ENCODE measurements around the gene CENPP.

The CENPP gene

DNA sequence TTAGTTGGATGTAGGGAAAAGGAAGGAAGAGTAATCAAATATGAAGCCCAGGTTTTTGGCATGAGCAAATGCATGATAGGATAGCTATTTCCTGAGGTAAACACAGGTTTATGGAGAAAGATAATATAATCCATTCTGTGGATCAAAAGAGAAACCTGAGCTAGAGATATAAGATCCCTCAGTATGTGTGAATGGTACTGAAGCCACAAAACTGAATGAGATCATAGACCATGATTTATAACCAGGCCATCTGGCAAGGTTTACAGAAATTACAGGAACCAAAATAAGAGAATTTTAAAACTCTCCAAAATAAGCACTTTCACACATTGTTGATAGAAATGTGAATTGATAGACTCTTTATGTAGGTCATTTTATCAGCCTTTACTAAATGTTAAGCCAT is 238.8 kb downstream of the CENPP start:
- TF ChIP-seq, protein P1, sequence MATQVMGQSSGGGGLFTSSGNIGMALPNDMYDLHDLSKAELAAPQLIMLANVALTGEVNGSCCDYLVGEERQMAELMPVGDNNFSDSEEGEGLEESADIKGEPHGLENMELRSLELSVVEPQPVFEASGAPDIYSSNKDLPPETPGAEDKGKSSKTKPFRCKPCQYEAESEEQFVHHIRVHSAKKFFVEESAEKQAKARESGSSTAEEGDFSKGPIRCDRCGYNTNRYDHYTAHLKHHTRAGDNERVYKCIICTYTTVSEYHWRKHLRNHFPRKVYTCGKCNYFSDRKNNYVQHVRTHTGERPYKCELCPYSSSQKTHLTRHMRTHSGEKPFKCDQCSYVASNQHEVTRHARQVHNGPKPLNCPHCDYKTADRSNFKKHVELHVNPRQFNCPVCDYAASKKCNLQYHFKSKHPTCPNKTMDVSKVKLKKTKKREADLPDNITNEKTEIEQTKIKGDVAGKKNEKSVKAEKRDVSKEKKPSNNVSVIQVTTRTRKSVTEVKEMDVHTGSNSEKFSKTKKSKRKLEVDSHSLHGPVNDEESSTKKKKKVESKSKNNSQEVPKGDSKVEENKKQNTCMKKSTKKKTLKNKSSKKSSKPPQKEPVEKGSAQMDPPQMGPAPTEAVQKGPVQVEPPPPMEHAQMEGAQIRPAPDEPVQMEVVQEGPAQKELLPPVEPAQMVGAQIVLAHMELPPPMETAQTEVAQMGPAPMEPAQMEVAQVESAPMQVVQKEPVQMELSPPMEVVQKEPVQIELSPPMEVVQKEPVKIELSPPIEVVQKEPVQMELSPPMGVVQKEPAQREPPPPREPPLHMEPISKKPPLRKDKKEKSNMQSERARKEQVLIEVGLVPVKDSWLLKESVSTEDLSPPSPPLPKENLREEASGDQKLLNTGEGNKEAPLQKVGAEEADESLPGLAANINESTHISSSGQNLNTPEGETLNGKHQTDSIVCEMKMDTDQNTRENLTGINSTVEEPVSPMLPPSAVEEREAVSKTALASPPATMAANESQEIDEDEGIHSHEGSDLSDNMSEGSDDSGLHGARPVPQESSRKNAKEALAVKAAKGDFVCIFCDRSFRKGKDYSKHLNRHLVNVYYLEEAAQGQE (IDR thresholded peaks at IDR 0.05; ENCODE audit: low read depth), result no peak

DNA sequence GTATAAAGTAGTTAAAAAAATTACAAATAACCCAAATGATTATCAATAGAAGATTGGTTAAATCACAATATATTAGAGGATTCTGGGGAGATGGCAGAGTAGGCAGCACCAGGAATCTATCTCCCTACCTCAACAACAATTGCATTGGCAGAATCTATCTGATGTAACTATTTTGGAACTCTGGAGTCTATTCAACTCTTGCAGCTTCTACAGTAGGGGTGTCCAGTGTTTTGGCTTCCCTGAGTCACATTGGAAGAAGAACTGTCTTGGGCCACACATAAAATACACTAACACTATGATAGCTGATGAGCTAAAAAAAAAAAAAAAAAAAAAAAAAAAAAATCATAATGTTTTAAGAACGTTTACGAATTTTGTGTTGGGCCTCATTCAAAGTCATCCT is 239.2 kb downstream of the CENPP start:
- no peak for TF ChIP-seq NFIC (IDR thresholded peaks at IDR 0.05)
- TF ChIP-seq, protein P2, sequence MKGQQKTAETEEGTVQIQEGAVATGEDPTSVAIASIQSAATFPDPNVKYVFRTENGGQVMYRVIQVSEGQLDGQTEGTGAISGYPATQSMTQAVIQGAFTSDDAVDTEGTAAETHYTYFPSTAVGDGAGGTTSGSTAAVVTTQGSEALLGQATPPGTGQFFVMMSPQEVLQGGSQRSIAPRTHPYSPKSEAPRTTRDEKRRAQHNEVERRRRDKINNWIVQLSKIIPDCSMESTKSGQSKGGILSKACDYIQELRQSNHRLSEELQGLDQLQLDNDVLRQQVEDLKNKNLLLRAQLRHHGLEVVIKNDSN (IDR thresholded peaks at IDR 0.05), result no peak
- TF ChIP-seq, protein P3, sequence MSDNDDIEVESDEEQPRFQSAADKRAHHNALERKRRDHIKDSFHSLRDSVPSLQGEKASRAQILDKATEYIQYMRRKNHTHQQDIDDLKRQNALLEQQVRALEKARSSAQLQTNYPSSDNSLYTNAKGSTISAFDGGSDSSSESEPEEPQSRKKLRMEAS (IDR thresholded peaks at IDR 0.05), result no peak

DNA sequence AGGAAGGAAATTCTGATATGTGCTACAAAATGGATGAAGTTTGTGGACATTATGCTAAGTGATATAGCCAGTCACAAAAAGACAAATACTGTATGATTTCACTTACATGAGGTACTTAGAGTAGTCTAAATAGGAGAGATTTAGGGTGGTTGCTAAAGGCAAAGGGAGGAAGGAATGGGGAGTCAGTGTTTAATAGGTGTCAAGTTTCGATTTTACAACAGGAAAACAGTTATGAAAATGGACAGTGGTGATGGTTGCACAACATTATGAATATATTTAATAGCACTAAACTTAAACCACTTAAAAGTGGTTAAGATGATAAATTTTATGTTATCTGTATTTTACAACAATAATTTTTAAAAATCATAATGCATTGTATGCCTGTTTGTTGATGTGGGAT is 250.4 kb downstream of the CENPP start:
- TF ChIP-seq EGR1 (IDR thresholded peaks at IDR 0.05), result no peak
- TF ChIP-seq, protein P2 (IDR thresholded peaks at IDR 0.05), result no peak
- TF ChIP-seq TCF12 (IDR thresholded peaks at IDR 0.05; ENCODE audit: low read depth), result no peak
- no peak for TF ChIP-seq EP300 (IDR thresholded peaks at IDR 0.05; ENCODE audit: borderline replicate concordance)
- TF ChIP-seq, protein P3 (IDR thresholded peaks at IDR 0.05), result no peak
- TF ChIP-seq FOXM1 (IDR thresholded peaks at IDR 0.05; ENCODE audit: borderline replicate concordance, low read depth), result no peak
- no peak for TF ChIP-seq NFIC (IDR thresholded peaks at IDR 0.05)
- no peak for TF ChIP-seq CREB1 (IDR thresholded peaks at IDR 0.05; ENCODE audit: low read depth)
- no peak for TF ChIP-seq RAD21 (IDR thresholded peaks at IDR 0.05; ENCODE audit: low read depth)
- TF ChIP-seq, protein P1 (IDR thresholded peaks at IDR 0.05; ENCODE audit: low read depth), result no peak
- no peak for TF ChIP-seq YY1 (IDR thresholded peaks at IDR 0.05; ENCODE audit: low read depth)
- no peak for TF ChIP-seq ZBTB7A (IDR thresholded peaks at IDR 0.05; ENCODE audit: low read depth)
- TF ChIP-seq TEAD4 (IDR thresholded peaks at IDR 0.05), result no peak
- TF ChIP-seq TAF1 (IDR thresholded peaks at IDR 0.05; ENCODE audit: low read depth), result no peak
- no peak for TF ChIP-seq CEBPB (IDR thresholded peaks at IDR 0.05)

DNA sequence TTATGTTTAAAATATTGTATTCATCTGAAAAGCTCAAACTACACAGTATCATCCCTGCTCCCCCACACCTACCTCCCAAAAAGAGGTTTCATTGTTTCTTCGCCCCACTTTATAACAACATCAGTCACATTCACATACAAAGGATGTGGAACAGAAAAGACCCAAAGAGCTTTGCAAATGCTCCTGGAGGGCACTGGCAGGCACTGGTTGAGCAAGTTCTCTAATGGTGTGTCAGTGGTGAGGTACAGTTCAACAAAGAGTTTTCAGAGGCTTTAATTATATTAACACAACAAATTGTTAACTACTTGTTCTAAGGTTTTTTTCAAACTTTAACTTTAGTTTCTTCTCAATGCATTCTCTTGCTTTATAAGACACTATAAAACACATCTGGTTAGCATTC is 264.2 kb downstream of the CENPP start:
- no peak for TF ChIP-seq TCF12 (IDR thresholded peaks at IDR 0.05; ENCODE audit: low read depth)
- TF ChIP-seq, protein P3 (IDR thresholded peaks at IDR 0.05), result no peak

DNA sequence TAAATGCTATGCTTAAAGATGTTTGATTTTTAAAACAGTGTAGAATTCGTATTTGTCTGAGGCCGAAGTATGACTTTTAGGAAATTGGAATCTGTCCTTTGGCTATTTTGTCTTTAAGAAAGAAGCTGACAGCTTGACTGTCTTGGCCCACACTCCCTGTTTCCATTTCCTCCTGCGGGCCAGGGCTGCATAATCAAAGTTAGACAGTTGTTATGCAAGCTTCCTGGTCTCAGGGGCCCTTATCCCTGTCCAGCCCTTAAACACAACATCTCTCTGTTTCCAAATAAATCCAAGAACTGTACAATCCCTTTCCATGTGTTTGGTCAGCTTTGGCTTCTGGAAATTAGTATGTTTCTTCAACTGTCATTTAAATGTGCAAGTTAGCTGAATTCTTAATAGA is 264.6 kb downstream of the CENPP start:
- TF ChIP-seq, protein P3 (IDR thresholded peaks at IDR 0.05), result no peak
- TF ChIP-seq RAD21 (IDR thresholded peaks at IDR 0.05; ENCODE audit: low read depth) (no peak), EP300 (IDR thresholded peaks at IDR 0.05; ENCODE audit: borderline replicate concordance) (no peak), YY1 (IDR thresholded peaks at IDR 0.05; ENCODE audit: low read depth) (no peak)

DNA sequence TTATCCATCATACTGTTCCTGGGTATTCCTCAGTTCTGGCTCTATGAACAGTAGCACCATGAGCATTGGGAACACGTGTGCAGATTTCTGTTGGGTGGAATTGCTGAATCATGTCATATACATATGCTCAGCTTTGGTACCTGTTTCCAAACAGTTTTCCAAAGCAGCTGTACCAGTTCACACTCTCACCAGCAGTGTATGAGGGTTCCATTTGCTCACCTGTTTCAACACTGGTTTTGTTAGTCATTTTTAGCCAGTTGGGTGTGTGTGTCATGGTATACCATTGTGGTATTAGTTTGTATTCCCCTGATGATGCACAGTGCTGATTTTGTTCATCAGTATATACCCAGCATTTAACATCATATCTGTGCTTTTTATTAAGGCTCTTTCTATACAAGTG is 266.8 kb downstream of the CENPP start:
- TF ChIP-seq YY1 (IDR thresholded peaks at IDR 0.05; ENCODE audit: low read depth), result no peak

DNA sequence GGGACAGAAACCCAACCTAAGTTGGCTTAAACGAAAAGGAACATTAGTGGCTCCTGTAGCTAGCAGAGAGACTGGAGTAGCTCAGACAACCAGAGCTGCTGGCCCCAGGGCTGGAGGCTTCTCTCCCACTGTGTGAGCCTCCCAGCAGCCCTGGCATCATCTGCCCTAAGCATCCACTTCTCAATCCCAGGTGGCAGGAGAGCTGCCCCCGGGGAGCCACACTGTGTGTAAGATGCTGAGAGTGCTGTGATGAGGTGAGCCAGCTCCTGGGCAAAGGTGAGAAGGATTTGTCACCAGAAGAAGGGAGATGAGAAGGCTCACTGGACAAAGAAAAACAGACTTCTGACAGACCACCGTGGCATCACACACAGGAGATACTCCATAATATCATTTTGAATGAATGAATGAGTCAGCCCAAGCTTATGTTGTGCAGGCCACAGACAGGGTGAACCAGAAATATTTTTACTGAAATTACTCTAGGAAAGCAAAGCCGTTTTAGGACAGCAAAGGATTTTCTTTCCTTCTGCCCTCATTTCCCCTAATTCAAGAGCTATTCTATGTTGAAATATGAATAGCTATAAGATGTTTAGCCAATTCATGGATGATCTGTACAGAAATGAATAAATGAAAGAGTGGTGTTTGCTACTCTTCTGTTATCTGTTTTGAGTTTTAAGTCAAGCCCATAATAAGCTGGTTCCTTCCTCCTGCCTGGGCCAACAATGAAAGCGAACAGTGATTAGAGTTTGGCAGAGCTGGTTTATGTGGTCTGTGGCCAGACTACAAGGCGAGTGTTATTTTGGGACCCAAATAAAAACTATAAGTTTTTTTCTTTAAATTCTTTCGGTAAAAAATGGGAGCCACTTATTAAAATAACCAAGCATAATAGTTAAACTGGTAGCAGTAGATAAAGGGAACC is 267.5 kb downstream of the CENPP start:
- TF ChIP-seq, protein P1 (IDR thresholded peaks at IDR 0.05; ENCODE audit: low read depth), result no peak
- no peak for TF ChIP-seq CEBPB (IDR thresholded peaks at IDR 0.05)
- no peak for TF ChIP-seq FOXM1 (IDR thresholded peaks at IDR 0.05; ENCODE audit: borderline replicate concordance, low read depth)
- TF ChIP-seq, protein P2 (IDR thresholded peaks at IDR 0.05), result no peak
- TF ChIP-seq CREB1 (IDR thresholded peaks at IDR 0.05; ENCODE audit: low read depth), result no peak
- no peak for TF ChIP-seq TAF1 (IDR thresholded peaks at IDR 0.05; ENCODE audit: low read depth)
- no peak for TF ChIP-seq EGR1 (IDR thresholded peaks at IDR 0.05)
- no peak for TF ChIP-seq TEAD4 (IDR thresholded peaks at IDR 0.05)
- TF ChIP-seq YY1 (IDR thresholded peaks at IDR 0.05; ENCODE audit: low read depth), result no peak

Data from Ishikawa (cell line).